AG04449 (cell line): ENCODE results near the gene PCDH8.

Experiments
- CTCF ChIA-PET: fragments of 350-600 bp; formaldehyde crosslinking; extraction: SDS; loops from one replicate; lab custom pipeline; 2021; ENCODE audit warnings: antibody characterized with exemption; lab: Yijun Ruan, JAX
- POLR2A ChIA-PET: fragments of 400-600, 350-600 bp; formaldehyde crosslinking; extraction: SDS; loops from one replicate; lab custom pipeline; 2020; ENCODE audit warnings: antibody characterized with exemption, inconsistent platforms; lab: Yijun Ruan, JAX
- DNase-seq: peaks from one replicate; pipeline ENCODE4 v3.0.0-alpha.2; 2010; ENCODE audit warnings: low read depth, low spot score
- H3K4me3 ChIP-seq: 2 replicates; pipeline ENCODE4 v1.5.1; 2011; ENCODE audit warnings: low read depth, mild to moderate bottlenecking, control low read depth, low read length
- CTCF ChIP-seq: IDR thresholded peaks from one replicate; pipeline ENCODE4 v1.5.1; 2011; ENCODE audit warnings: mild to moderate bottlenecking, moderate library complexity, low read length, control low read depth, inconsistent platforms; ENCODE audit not compliant: insufficient read depth; ENCODE audit errors: missing control alignments

The PCDH8 gene

GRCh38 chr13:52797176-52797575, 51.3 kb downstream of the PCDH8 start:
- TF ChIP-seq CTCF, result no peak
- POLR2A ChIA-PET, result no interaction called here
- DNase-seq, result no peak
- H3K4me3 ChIP-seq, result no peak overlapping the region
- CTCF ChIA-PET, result interaction anchor here (0.6 kb wide), 1 partner anchor 19 kb away, joined by 3 read pairs; no protein-coding TSS in a partner anchor

- no peak overlapping the region for H3K4me3 ChIP-seq
- CTCF ChIA-PET, result no interaction called here
- TF ChIP-seq CTCF, result no peak
- POLR2A ChIA-PET, result no interaction called here
- DNase-seq, result no peak
Observed at GRCh38 chr13:52794589-52794988, 53.9 kb downstream of the PCDH8 start.

- CTCF ChIA-PET, result interaction anchor here (0.8 kb wide), 1 partner anchor 42 kb away, joined by 3 read pairs; no protein-coding TSS in a partner anchor
- TF ChIP-seq CTCF, result no peak
Observed at GRCh38 chr13:52793515-52794061, 54.9 kb downstream of the PCDH8 start.

More at GRCh38 chr13:52793515-52794061, 54.9 kb downstream of the PCDH8 start:
- DNase-seq, result no peak
- POLR2A ChIA-PET, result no interaction called here
- no peak overlapping the region for H3K4me3 ChIP-seq
